GM19468 (cell line): ENCODE results near the gene SIN3B.

Experiments used
- ATAC-seq: cut with Tn5 transposase; IDR thresholded peaks from one replicate; pipeline ENCODE4 v1.9.1; 2021; ENCODE audit warnings: mild to moderate bottlenecking, moderate library complexity, moderate number of reproducible peaks; ENCODE audit not compliant: unreplicated experiment; ENCODE audit errors: extremely low read depth

SIN3B gene

GRCh38 chr19:16824658-16825311, 4.4 kb upstream of the SIN3B start:
- ATAC-seq: no peak

- no peak for ATAC-seq
Measured at GRCh38 chr19:16825312-16826052, 3.7 kb upstream of the SIN3B start.

DNA sequence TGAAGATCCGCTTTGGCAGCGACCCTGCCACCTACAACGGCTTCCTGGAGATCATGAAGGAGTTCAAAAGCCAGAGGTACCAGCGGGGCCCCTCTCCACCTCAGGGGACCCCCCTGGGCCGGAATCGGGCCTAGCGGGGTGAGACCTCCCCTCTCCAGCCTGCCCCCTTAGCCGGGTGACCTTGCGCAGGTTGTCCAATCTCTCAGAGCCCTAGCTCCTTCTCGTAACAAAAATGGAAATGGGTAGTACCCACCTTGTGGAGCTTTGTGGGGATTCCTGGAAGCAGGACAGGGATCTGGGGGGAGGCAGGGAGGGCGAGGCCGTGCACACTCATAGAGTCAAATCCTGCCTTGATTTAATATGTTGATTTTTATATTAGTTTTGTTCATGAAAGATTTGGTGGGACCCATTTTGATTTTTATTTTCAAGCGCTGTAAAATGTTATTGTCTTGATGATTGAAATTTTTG, 658 bp downstream of the SIN3B start:
- no peak for ATAC-seq

- no peak for ATAC-seq
Measured at GRCh38 chr19:16830679-16831078, 1.5 kb downstream of the SIN3B start.

DNA sequence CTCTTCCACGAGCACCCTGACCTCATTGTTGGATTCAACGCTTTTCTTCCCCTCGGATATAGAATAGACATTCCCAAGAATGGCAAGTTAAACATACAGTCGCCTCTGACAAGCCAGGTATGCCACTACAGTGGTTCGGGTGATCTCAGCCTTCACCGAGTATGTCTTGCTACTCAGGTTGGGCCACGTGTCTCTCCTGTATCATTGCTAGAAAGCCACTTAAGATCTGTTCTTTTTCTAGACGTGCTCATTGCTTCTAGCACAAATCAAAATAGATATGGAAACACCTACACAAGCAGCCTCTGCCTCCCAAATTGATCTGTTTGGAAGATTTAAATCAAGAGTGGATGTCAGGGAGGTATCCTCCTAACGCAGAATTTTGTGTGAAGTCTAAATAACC, 2.3 kb downstream of the SIN3B start:
- no peak for ATAC-seq

GRCh38 chr19:16834747-16835146, 5.5 kb downstream of the SIN3B start:
- ATAC-seq: no peak

- no peak for ATAC-seq
Measured at GRCh38 chr19:16836115-16837034, 7.2 kb downstream of the SIN3B start.

DNA sequence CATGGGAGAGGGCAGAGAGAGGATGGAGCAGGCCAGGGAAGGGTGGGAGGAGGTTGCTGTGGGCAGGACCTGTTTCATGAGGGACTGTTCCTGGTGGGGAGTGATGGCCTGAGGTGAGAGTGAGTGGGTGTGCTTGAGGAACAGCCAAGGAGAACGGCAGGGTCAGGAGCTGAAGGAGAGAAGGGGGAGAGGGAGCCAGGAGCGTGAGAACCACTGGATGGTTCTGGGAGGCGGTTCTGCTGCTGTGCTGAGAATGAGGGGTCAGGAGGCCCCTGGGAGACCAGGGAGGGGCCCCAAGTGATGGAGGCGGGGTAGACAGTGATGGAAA, 7.8 kb downstream of the SIN3B start:
- ATAC-seq: no peak

GRCh38 chr19:16841391-16841926, 12.3 kb downstream of the SIN3B start:
- ATAC-seq: no peak

GRCh38 chr19:16846901-16847300, 17.7 kb downstream of the SIN3B start:
- no peak for ATAC-seq

GRCh38 chr19:16847430-16847829, 18.2 kb downstream of the SIN3B start:
- no peak for ATAC-seq

GRCh38 chr19:16849168-16849567, 20.0 kb downstream of the SIN3B start:
- no peak for ATAC-seq

DNA sequence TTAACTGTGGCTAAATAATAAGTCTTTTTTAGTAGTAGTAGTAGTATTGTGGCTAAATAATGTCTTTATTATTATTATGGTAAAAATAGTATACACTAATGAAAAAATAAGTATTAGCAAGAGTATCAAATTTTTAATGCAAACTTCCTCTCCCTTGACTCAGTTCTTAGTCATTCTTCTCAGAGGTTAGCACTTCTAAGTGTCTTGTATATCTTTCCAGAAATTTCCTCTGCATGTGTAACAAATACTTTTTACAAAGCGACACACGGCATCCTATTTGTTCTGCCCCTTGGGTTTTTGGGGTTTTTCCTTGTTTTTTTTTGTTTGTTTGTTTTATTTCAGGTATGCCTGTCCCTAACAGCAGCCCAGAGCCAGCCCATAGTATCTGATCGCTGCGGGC, 20.9 kb downstream of the SIN3B start:
- no peak for ATAC-seq

- no peak for ATAC-seq
Measured at GRCh38 chr19:16851031-16851712, 22.0 kb downstream of the SIN3B start.

- ATAC-seq: no peak
Measured at GRCh38 chr19:16853066-16853465, 23.9 kb downstream of the SIN3B start.

DNA sequence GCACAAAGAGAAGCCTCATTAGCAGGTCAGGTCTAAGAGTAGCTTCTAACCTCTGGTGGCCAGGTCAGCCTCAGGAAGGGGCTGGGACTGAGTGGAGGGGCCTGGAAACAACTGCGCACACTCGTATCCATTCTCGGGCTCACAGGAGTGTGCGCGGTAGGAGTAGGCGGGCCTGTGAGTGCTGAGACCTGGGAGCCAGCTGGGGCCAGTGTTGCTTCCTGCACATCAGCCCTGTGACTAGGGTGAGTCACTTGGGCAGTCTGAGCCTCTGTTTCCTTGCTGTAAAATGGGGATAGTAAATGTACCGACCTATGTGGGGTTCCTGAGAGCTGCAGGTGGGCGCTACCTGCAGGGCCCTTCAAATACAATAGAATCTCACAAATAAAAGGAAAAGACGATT, 26.9 kb downstream of the SIN3B start:
- no peak for ATAC-seq

GRCh38 chr19:16859626-16860025, 30.4 kb downstream of the SIN3B start:
- no peak for ATAC-seq

GRCh38 chr19:16860118-16860517, 30.9 kb downstream of the SIN3B start:
- ATAC-seq: no peak

GRCh38 chr19:16861011-16861410, 31.8 kb downstream of the SIN3B start:
- ATAC-seq: no peak

DNA sequence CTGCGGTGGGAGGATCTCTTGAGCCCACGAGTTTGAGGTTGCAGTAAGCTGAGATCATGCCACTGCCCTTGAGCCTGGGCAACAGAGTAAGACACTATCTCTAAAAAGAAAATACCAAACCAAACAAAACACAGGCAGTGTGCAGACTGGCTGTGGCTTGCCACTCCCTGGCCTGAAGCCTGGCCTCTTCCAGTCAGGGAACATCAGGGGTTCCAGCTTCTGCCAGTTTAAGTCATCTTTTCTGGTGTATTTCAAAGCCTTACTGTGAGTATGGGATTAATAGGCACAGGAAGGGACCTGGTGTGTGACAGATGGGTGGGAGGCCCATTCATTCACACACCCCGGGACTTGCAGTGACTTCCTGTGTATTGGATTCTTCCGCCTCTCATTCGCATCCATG, 32.6 kb downstream of the SIN3B start:
- ATAC-seq: no peak
